Renal pelvis (tissue), 4 donors: Measurements from ENCODE around the gene MTHFR. TPM values are rescaled to one million over a fixed set of nuclear protein-coding genes. Genes with fewer than 3 reads are reported as not detected.

ENCODE experiments used
- DNase-seq: peaks from one replicate; pipeline ENCODE4 v3.0.0-alpha.2; 2013
- polyA plus RNA-seq, 3 donors: library from polyadenylated mRNA; unstranded; fragments of 120-200 nt; gene quantifications; one replicate each; pipeline ENCODE4 v1.2.1, GENCODE V29; 2013; ENCODE audit not compliant: insufficient read length in 3 of 3

Gene MTHFR
- polyA plus RNA-seq, 3 donors, result 18.9 to 27.1 (median 26.5) TPM

GRCh38 chr1:11765661-11766428 is 39.9 kb downstream of the MTHFR start:
- no peak for DNase-seq

GRCh38 chr1:11764519-11764918 is 41.2 kb downstream of the MTHFR start:
- DNase-seq, result no peak

- no peak for DNase-seq
Measured at GRCh38 chr1:11764115-11764514, 41.6 kb downstream of the MTHFR start.

GRCh38 chr1:11761988-11762406 is 43.8 kb downstream of the MTHFR start, which contains the start of gene C1orf167:
Gene C1orf167 (plus strand): TSS chr1:11762193. CDS start chr1:11764401, 2,208 bp downstream.
- no peak for DNase-seq

GRCh38 chr1:11761285-11761684 is 44.5 kb downstream of the MTHFR start:
- DNase-seq, result no peak

GRCh38 chr1:11759791-11760190 is 46.0 kb downstream of the MTHFR start:
- DNase-seq, result no peak

- no peak for DNase-seq
Measured at GRCh38 chr1:11757047-11757446, 48.7 kb downstream of the MTHFR start.

- no peak for DNase-seq
Measured at GRCh38 chr1:11753555-11754208, 52.1 kb downstream of the MTHFR start.

GRCh38 chr1:11752359-11753088 is 53.2 kb downstream of the MTHFR start:
- DNase-seq, result no peak

- no peak for DNase-seq
Measured at GRCh38 chr1:11751087-11751486, 54.7 kb downstream of the MTHFR start.

- DNase-seq, result no peak
Measured at GRCh38 chr1:11749996-11750395, 55.8 kb downstream of the MTHFR start.

GRCh38 chr1:11749203-11749689 is 56.5 kb downstream of the MTHFR start:
- DNase-seq, result no peak

GRCh38 chr1:11748294-11749202 is 57.2 kb downstream of the MTHFR start:
- no peak for DNase-seq

- no peak for DNase-seq
Measured at GRCh38 chr1:11746795-11747487, 58.8 kb downstream of the MTHFR start.

- no peak for DNase-seq
Measured at GRCh38 chr1:11746092-11746491, 59.7 kb downstream of the MTHFR start.

- DNase-seq, result no peak
Measured at GRCh38 chr1:11744287-11744686, 61.5 kb downstream of the MTHFR start.

GRCh38 chr1:11741919-11742558 is 63.7 kb downstream of the MTHFR start:
- DNase-seq, result no peak

- DNase-seq, result no peak
Measured at GRCh38 chr1:11741482-11741881, 64.3 kb downstream of the MTHFR start.

- DNase-seq, result no peak
Measured at GRCh38 chr1:11740258-11741192, 65.2 kb downstream of the MTHFR start.
